K562 (cell line): ENCODE measurements around the gene LLGL1. TPM values are rescaled to one million over a fixed set of nuclear protein-coding genes. Genes with fewer than 3 reads are reported as not detected.

ENCODE experiments used
- ATAC-seq: fragments of 200-7000 bp; cut with Tn5 transposase; 3 replicates; pipeline ENCODE4 v1.9.1; 2020; ENCODE audit warnings: moderate library complexity
- BruUV-seq: library from RNA; stranded (reverse); fragments of 400-500 nt; replicated peaks from 2 replicates; lab custom pipeline; 2021; lab: Mats Ljungman, UMichigan
- CTCF ChIA-PET: fragments of 300-600 bp; formaldehyde crosslinking; extraction: SDS; loops from one replicate; lab custom pipeline; 2021; ENCODE audit warnings: low intra/inter-chr PET ratio; lab: Yijun Ruan, JAX
- POLR2A ChIA-PET: fragments of 300-600, 350-650 bp; sonication (Branson Sonifier 250); formaldehyde crosslinking; extraction: SDS; loops from one replicate; lab custom pipeline; 2021; ENCODE audit warnings: antibody characterized with exemption, inconsistent platforms; lab: Yijun Ruan, JAX
- DNase-seq, 4 experiments: peaks; one replicate each; pipeline versions ENCODE4 v3.0.0 to v3.0.0-alpha.2; 2011 to 2018; ENCODE audit warnings: low spot score in 3 of 4, mixed read lengths in 3 of 4; ENCODE audit errors: extremely low read depth in 1 of 4
- FAIRE-seq: peaks from 2 replicates; lab custom pipeline; 2011; peaks lifted over from hg19 to GRCh38; lab: Jason Lieb, UNC
- H2AFZ ChIP-seq: 2 replicates; pipeline ENCODE4 v1.6.0; 2011; ENCODE audit warnings: low read depth, low read length, control low read depth, inconsistent platforms
- H3K27ac ChIP-seq: fragments of 200-600 bp; 3 replicates; pipeline ENCODE4 v1.8.0; 2011; ENCODE audit warnings: low read depth, mild to moderate bottlenecking, control low read depth, inconsistent platforms, low read length, moderate library complexity, mixed read lengths; ENCODE audit errors: extremely low read depth
- H3K27me3 ChIP-seq, 2 experiments: fragments of 300-600 bp in 1 of 2; 2 replicates in 1 of 2; 3 replicates in 1 of 2; pipeline versions ENCODE4 v1.6.0 to v1.8.0; 2011; ENCODE audit warnings: inconsistent platforms in 2 of 2, low read length in 2 of 2, mild to moderate bottlenecking in 1 of 2, mixed read lengths in 1 of 2, moderate library complexity in 1 of 2; ENCODE audit not compliant: control insufficient read depth in 2 of 2, insufficient read depth in 2 of 2
- H3K36me3 ChIP-seq: fragments of 300-600 bp; 3 replicates; pipeline ENCODE4 v1.8.0; 2011; ENCODE audit warnings: mild to moderate bottlenecking, low read length, inconsistent platforms; ENCODE audit not compliant: control insufficient read depth, insufficient read depth
- H3K4me1 ChIP-seq, 2 experiments: fragments of 200-600 bp in 1 of 2; replicated peaks in 1 of 2; 2 replicates in 1 of 2; 3 replicates in 1 of 2; pipeline versions ENCODE4 v1.5.1 to v1.8.0; 2011; ENCODE audit warnings: inconsistent platforms in 2 of 2, low read length in 2 of 2, mild to moderate bottlenecking in 1 of 2, mixed read lengths in 1 of 2, moderate library complexity in 1 of 2; ENCODE audit not compliant: control insufficient read depth in 2 of 2, insufficient read depth in 2 of 2
- H3K4me2 ChIP-seq: 2 replicates; pipeline ENCODE4 v1.6.1; 2011; ENCODE audit warnings: low read length, control low read depth, inconsistent platforms, mixed read lengths; ENCODE audit not compliant: insufficient read depth
- H3K4me3 ChIP-seq: fragments of 200-600 bp; sonication (generic), shearing (Covaris generic); 2 replicates; pipeline ENCODE4 v1.5.1; 2016; ENCODE audit warnings: control low read depth, inconsistent platforms
- H3K79me2 ChIP-seq: fragments of 200-600 bp; 3 replicates; pipeline ENCODE4 v1.8.0; 2011; ENCODE audit warnings: low read length, inconsistent platforms; ENCODE audit not compliant: control insufficient read depth, insufficient read depth
- H3K9ac ChIP-seq, 2 experiments: 2 replicates each; pipeline versions ENCODE4 v1.6.0 to v1.6.1; 2011; ENCODE audit warnings: low read depth in 2 of 2, low read length in 2 of 2, control low read depth in 1 of 2, inconsistent platforms in 1 of 2, mild to moderate bottlenecking in 1 of 2, mixed read lengths in 1 of 2; ENCODE audit not compliant: insufficient read depth in 1 of 2
- H3K9me1 ChIP-seq: one replicate; pipeline ENCODE4 v1.6.0; 2011; ENCODE audit warnings: inconsistent platforms, mild to moderate bottlenecking, low read length, moderate library complexity; ENCODE audit not compliant: control insufficient read depth, insufficient read depth
- H3K9me3 ChIP-seq: replicated peaks from 2 replicates; pipeline ENCODE4 v1.5.1; 2011; ENCODE audit warnings: low read depth, low read length, inconsistent platforms; ENCODE audit not compliant: control insufficient read depth, insufficient read depth
- H4K20me1 ChIP-seq: replicated peaks from 2 replicates; pipeline ENCODE4 v1.6.1; 2011; ENCODE audit warnings: low read length, inconsistent platforms, mixed read lengths; ENCODE audit not compliant: control insufficient read depth, insufficient read depth
- ARID2 ChIP-seq: fragments of 450-650 bp; IDR thresholded peaks from 2 replicates; pipeline ENCODE4 v1.6.1; 2017; ENCODE audit warnings: antibody characterized with exemption, mild to moderate bottlenecking
- BCOR ChIP-seq: fragments of 450-650 bp; IDR thresholded peaks from 2 replicates; pipeline ENCODE4 v1.6.1; 2016
- BRD9 ChIP-seq: fragments of 450-650 bp; IDR thresholded peaks from 2 replicates; pipeline ENCODE4 v1.6.1; 2018; ENCODE audit warnings: low read depth; ENCODE audit not compliant: partially characterized antibody
- CBX2 ChIP-seq: fragments of 200-600 bp; sonication (generic); IDR thresholded peaks from one replicate; pipeline ENCODE4 v1.6.1; 2012; ENCODE audit warnings: mild to moderate bottlenecking, low read length, inconsistent platforms; ENCODE audit not compliant: insufficient read depth, poor library complexity, severe bottlenecking
- FIP1L1 ChIP-seq: fragments of 200-400 bp; formaldehyde crosslinking; IDR thresholded peaks from 2 replicates; pipeline ENCODE4 v1.6.1; 2018; ENCODE audit warnings: mild to moderate bottlenecking, low read depth, low read length; ENCODE audit not compliant: poor library complexity, severe bottlenecking
- FOXJ3 ChIP-seq: sonication (generic); formaldehyde crosslinking; IDR thresholded peaks from 2 replicates; pipeline ENCODE4 v1.4.0; 2020; ENCODE audit warnings: mild to moderate bottlenecking, missing genetic modification reagents
- HMG20A ChIP-seq: fragments of 450-650 bp; formaldehyde crosslinking; conservative IDR thresholded peaks from 2 replicates; pipeline ENCODE4 v1.4.0; 2020; ENCODE audit warnings: mild to moderate bottlenecking, mixed read lengths
- HNRNPLL ChIP-seq: fragments of 200-400 bp; formaldehyde crosslinking; IDR thresholded peaks from 2 replicates; pipeline ENCODE4 v1.6.1; 2017; ENCODE audit warnings: low read length, low read depth, mild to moderate bottlenecking; ENCODE audit not compliant: poor library complexity, severe bottlenecking
- HNRNPUL1 ChIP-seq: fragments of 200-400 bp; formaldehyde crosslinking; IDR thresholded peaks from 2 replicates; pipeline ENCODE4 v1.6.1; 2017; ENCODE audit warnings: low read length
- KDM4B ChIP-seq, 2 experiments: fragments of 450-650 bp in 1 of 2; sonication (generic) in 1 of 2; IDR thresholded peaks; 2 replicates each; pipeline ENCODE4 v1.6.1; 2016 to 2017; ENCODE audit warnings: borderline replicate concordance in 2 of 2, antibody characterized with exemption in 1 of 2, low read depth in 1 of 2, mild to moderate bottlenecking in 1 of 2
- KLF10 ChIP-seq: fragments of 250-450 bp; sonication (Bioruptor Pico); IDR thresholded peaks from 2 replicates; pipeline ENCODE4 v1.6.1; 2021; ENCODE audit warnings: matching md5 sums
- PHF20 ChIP-seq: fragments of 450-650 bp; IDR thresholded peaks from 2 replicates; pipeline ENCODE4 v1.6.1; 2018; ENCODE audit not compliant: partially characterized antibody
- ZNF239 ChIP-seq: fragments of 250-450 bp; sonication (Bioruptor Pico); IDR thresholded peaks from 2 replicates; pipeline ENCODE4 v1.4.0; 2020; ENCODE audit warnings: mild to moderate bottlenecking
- ZNF316 ChIP-seq: fragments of 450-650 bp; IDR thresholded peaks from 2 replicates; pipeline ENCODE4 v1.6.1; 2016
- ZNF696 ChIP-seq: fragments of 250-450 bp; sonication (Bioruptor Pico); conservative IDR thresholded peaks from 2 replicates; pipeline ENCODE4 v1.4.0; 2020; ENCODE audit warnings: mild to moderate bottlenecking, moderate library complexity
- WGBS: fragments of 100-300 bp; shearing (Covaris generic); methylation state at CpG from one replicate; pipeline ENCODE4 v1.1.6; 2016; ENCODE audit warnings: low coverage, mixed read lengths; ENCODE audit not compliant: insufficient coverage; ENCODE audit errors: missing lambda C conversion rate; 5-methylcytosine and 5-hydroxymethylcytosine counted together
- in situ Hi-C: fragments of 300-500 bp; cut with MboI; formaldehyde crosslinking; loops from 4 replicates; pipeline ENCODE4 v1.15.0; 2018; ENCODE audit warnings: inconsistent platforms, mixed read lengths
- intact Hi-C: fragments of 100-400 bp; cut with micrococcal nuclease; formaldehyde crosslinking; loops from 2 replicates; pipeline ENCODE4 v1.14.2; 2022
- polyA plus RNA-seq, 8 experiments: library from polyadenylated mRNA; depleted of rRNA in 4 of 8; stranded (reverse) in 5 of 8; unstranded in 3 of 8; fragments of >200 nt; fragmentation: Nextera tagmentation in 2 of 8; fragmentation: Illumina TruSeq in 1 of 8; extraction: Ambion mirVana in 2 of 8; extraction: Trizol in 1 of 8; gene quantifications; 2 replicates each; pipeline versions ENCODE4 v1.2.1 to v1.2.3, GENCODE V29; 2011 to 2014; ENCODE audit warnings: inconsistent platforms in 1 of 8, missing spikeins in 1 of 8
- total RNA-seq, 7 experiments: library from RNA; depleted of rRNA in 6 of 7; stranded (reverse); fragments of >200 nt in 6 of 7; fragmentation: Illumina TruSeq in 2 of 7; extraction: Trizol in 2 of 7; gene quantifications; 2 replicates each; pipeline versions ENCODE4 v1.2.1 to v1.2.3, GENCODE V29; 2011 to 2021; ENCODE audit warnings: low replicate concordance in 1 of 7
- TF ChIP-seq, protein P1 (sequence below): fragments of 250-450 bp; sonication (Bioruptor Pico); IDR thresholded peaks from 2 replicates; pipeline ENCODE4 v1.8.0; 2022; ENCODE audit warnings: inconsistent platforms, mild to moderate bottlenecking, moderate library complexity, borderline replicate concordance
- TF ChIP-seq, protein P2 (sequence below): fragments of 450-650 bp; IDR thresholded peaks from one replicate; pipeline ENCODE4 v1.6.1; 2018; ENCODE audit warnings: mild to moderate bottlenecking, moderate library complexity; ENCODE audit not compliant: partially characterized antibody

LLGL1 gene
- total and polyA plus RNA-seq, 9 of the 15 experiments (the other 6 are each of a cell fraction or from before 2014, with no cell fraction given), result 0.11 to 12.9 (median 5.3) TPM; not detected in 1

DNA sequence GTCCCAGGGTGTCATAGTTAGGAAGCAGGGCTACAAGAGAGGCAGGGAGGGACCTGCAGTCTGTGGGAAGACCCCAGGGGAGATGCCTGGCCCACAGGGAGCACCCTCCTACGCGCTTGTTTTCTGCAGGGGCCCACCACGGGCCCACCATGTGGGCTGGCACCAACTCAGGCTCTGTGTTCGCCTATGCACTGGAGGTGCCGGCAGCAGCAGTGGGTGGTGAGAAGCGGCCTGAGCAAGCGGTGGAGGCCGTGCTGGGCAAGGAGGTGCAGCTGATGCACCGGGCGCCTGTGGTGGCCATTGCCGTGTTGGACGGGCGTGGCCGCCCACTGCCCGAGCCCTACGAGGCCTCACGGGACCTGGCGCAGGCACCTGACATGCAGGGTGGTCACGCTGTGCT, 15.0 kb downstream of the LLGL1 start:
- CTCF ChIA-PET, result no interaction called here
- Histone ChIP-seq H3K4me2 (no peak overlapping the region), H3K4me3 (no peak overlapping the region), H3K4me1 (peaks cover 0 to 15% of the 10 kb centered on the region in 2 experiments; a peak in 1 of 5 replicates), H3K36me3 (peaks cover 8% of the 10 kb centered on the region; the same call in 2 of the 3 replicates), H3K9me1 (no peaks in the 10 kb centered on the region), H4K20me1 (no peaks in the 10 kb centered on the region), H3K9ac (no peak overlapping the region), H3K27me3 (no peaks in the 10 kb centered on the region), H3K27ac (no peak overlapping the region), H3K9me3 (no peaks in the 10 kb centered on the region), H2AFZ (no peak overlapping the region), H3K79me2 (no peaks in the 10 kb centered on the region)
- FAIRE-seq (no peak), ATAC-seq (no peak), DNase-seq (no peak)
- TF ChIP-seq BRD9 (no peak), FIP1L1 (no peak), KDM4B (IDR thresholded peaks at IDR 0.05; ENCODE audit: borderline replicate concordance in 2 of 2, low read depth in 1 of 2) (no peak), HNRNPUL1 (no peak), FOXJ3 (no peak), KLF10 (no peak), ZNF316 (no peak), ZNF696 (CRISPR knock-in tag) (no peak), PHF20 (no peak), BCOR (no peak), CBX2 (no peak), ARID2 (no peak), HMG20A (no peak), ZNF239 (CRISPR knock-in tag) (no peak), HNRNPLL (no peak)
- TF ChIP-seq, protein P1, sequence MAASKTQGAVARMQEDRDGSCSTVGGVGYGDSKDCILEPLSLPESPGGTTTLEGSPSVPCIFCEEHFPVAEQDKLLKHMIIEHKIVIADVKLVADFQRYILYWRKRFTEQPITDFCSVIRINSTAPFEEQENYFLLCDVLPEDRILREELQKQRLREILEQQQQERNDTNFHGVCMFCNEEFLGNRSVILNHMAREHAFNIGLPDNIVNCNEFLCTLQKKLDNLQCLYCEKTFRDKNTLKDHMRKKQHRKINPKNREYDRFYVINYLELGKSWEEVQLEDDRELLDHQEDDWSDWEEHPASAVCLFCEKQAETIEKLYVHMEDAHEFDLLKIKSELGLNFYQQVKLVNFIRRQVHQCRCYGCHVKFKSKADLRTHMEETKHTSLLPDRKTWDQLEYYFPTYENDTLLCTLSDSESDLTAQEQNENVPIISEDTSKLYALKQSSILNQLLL (CRISPR knock-in tag), result no peak
- TF ChIP-seq, protein P2, sequence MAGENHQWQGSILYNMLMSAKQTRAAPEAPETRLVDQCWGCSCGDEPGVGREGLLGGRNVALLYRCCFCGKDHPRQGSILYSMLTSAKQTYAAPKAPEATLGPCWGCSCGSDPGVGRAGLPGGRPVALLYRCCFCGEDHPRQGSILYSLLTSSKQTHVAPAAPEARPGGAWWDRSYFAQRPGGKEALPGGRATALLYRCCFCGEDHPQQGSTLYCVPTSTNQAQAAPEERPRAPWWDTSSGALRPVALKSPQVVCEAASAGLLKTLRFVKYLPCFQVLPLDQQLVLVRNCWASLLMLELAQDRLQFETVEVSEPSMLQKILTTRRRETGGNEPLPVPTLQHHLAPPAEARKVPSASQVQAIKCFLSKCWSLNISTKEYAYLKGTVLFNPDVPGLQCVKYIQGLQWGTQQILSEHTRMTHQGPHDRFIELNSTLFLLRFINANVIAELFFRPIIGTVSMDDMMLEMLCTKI, result no peak
- POLR2A ChIA-PET, result no interaction called here
- in situ Hi-C loops (no loop called here), intact Hi-C loops (no loop called here)
- WGBS, result 81% methylated on average over 7 of the region's 19 CpGs
- no TSS peak for BruUV-seq
